Omental fat pad (tissue), 4 donors: ENCODE measurements around the gene TMEM175. TPM values are rescaled to one million over a fixed set of nuclear protein-coding genes. Genes with fewer than 3 reads are reported as not detected.

Experiments used
- ATAC-seq: fragments of 150-250 bp; one replicate; pipeline ENCODE4 v1.9.1; 2016; ENCODE audit warnings: mild to moderate bottlenecking, moderate library complexity; ENCODE audit not compliant: low FRiP score
- DNase-seq: peaks from one replicate; pipeline ENCODE4 v3.0.0-alpha.2; 2019; ENCODE audit warnings: low spot score
- CTCF ChIP-seq, 3 donors: fragments of 450-650 bp; IDR thresholded peaks; one replicate each; pipeline ENCODE4 v1.5.1; 2016 to 2017; ENCODE audit warnings: antibody characterized with exemption in 3 of 3, mild to moderate bottlenecking in 3 of 3, moderate library complexity in 2 of 3
- total RNA-seq, 4 donors: library from RNA; depleted of rRNA; stranded (reverse); fragments of >200 nt; gene quantifications; one replicate each; pipeline ENCODE4 v1.1.0, GENCODE V29; 2016

Gene TMEM175, protein sequence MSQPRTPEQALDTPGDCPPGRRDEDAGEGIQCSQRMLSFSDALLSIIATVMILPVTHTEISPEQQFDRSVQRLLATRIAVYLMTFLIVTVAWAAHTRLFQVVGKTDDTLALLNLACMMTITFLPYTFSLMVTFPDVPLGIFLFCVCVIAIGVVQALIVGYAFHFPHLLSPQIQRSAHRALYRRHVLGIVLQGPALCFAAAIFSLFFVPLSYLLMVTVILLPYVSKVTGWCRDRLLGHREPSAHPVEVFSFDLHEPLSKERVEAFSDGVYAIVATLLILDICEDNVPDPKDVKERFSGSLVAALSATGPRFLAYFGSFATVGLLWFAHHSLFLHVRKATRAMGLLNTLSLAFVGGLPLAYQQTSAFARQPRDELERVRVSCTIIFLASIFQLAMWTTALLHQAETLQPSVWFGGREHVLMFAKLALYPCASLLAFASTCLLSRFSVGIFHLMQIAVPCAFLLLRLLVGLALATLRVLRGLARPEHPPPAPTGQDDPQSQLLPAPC
- total RNA-seq: 10 to 100 TPM; 21.9 to 35.3 (median 23.1) TPM

GRCh38 chr4:931960-932712 is at the start of gene TMEM175, which contains the start of gene GAK:
TMEM175 (plus strand) TSS chr4:932460; CDS start chr4:947740, 15,280 bp downstream.
GAK (minus strand) TSS chr4:932316; CDS start chr4:932187, 129 bp downstream.
- ATAC-seq (peak; percentile 96), DNase-seq (peak; percentile 84)
- no peak for TF ChIP-seq CTCF (IDR thresholded peaks at IDR 0.05)

- DNase-seq: no peak
- no peak for ATAC-seq
- TF ChIP-seq CTCF (IDR thresholded peaks at IDR 0.05): no peak
Measured at GRCh38 chr4:882646-883045, 49.6 kb upstream of the TMEM175 start.

DNA sequence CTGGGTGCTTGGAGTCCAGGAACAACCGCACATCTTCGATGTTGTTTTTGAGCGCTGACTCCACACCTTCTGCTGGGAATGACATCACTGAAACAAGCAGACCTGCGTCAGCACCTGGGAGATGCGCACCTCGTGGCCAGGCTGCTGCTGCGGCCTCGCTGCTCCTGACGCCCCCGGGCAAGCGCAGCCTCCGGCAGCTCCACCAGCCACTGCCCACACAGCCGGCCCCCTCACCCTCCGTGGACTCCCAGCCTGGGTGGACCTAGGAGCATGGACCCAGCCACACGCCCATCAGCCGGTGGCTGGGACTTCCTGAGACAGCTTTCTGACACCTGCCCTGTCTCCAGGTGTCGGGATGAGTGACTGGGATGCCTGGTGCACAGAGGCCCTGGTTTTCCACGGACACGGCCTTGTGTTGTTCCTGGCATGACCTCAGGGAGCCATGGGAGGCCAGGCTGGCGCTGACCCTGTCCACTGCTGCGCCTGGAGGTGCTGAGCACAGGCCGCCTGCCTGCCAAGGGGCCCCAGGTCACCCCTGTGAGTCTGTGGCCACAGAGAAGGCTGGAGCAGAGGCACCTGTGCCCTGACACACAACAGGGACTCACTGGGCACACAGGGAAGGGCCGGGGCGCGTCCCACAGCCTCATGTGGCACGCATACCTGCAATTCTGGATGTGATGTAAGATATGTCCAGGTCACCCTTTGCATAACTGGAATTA is 48.7 kb upstream of the TMEM175 start:
- no peak for DNase-seq
- no peak for TF ChIP-seq CTCF (IDR thresholded peaks at IDR 0.05)
- no peak for ATAC-seq

DNA sequence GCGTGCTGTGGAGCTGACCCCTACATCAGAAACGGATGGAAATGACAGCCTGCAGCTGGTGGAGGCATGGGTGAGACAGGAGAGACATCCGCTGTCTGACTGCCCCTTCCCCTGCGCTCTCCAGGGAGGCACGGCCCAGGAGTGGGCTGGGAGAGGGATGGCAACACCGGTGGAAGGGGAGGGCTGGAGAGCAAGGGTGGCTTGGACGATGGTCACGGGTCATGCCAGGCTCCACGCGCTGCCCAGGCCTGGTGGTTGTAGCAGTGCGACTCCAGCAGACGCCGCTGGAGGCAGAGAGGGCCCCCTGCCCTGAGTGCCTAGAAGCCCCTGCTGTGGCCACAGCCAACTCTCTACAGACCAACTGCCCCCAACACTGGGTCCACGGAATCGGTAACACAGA is 48.0 kb upstream of the TMEM175 start:
- no peak for DNase-seq
- ATAC-seq: no peak
- TF ChIP-seq CTCF (IDR thresholded peaks at IDR 0.05): no peak

GRCh38 chr4:884896-885295 is 47.4 kb upstream of the TMEM175 start:
- no peak for TF ChIP-seq CTCF (IDR thresholded peaks at IDR 0.05)
- DNase-seq (no peak), ATAC-seq (no peak)

DNA sequence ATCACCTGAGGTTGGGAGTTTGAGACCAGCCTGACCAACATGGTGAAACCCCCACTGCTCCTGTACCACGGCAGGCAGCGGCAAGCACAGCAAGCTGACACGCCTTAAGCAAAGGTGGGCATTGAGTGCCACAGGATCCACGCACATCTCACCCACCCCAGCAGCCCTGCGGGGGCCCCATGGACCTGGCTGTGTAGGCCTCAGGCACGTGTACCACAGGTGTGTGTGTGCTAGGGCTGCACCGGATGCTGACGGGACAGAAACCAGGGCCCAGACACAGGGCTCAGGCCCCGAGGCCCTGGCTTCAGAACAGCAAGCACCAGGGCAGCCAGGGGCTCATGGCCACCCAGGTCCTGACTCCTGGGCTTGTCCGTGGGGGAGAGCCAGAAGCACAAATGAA is 46.9 kb upstream of the TMEM175 start:
- ATAC-seq (no peak), DNase-seq (no peak)
- no peak for TF ChIP-seq CTCF (IDR thresholded peaks at IDR 0.05)
